Vagina (tissue), 2 donors: ENCODE measurements around the gene PODN. TPM values are rescaled to one million over a fixed set of nuclear protein-coding genes. Genes with fewer than 3 reads are reported as not detected.
A peak's percentile ranks its signal among the peaks of the same experiment; 100 is the strongest.

Experiments
- DNase-seq, 2 donors: peaks; one replicate each; pipeline ENCODE4 v3.0.0-alpha.2; 2017; ENCODE audit errors: extremely low spot score in 2 of 2
- H3K27ac ChIP-seq: fragments of 200-600 bp; sonication (generic); one replicate; pipeline ENCODE4 v1.5.1; 2019
- H3K27me3 ChIP-seq: fragments of 200-600 bp; sonication (generic); one replicate; pipeline ENCODE4 v1.5.1; 2019
- H3K36me3 ChIP-seq, 2 donors: fragments of 200-600 bp; sonication (generic); one replicate each; pipeline ENCODE4 v1.5.1; 2017 to 2019
- H3K4me1 ChIP-seq: fragments of 200-600 bp; sonication (generic); one replicate; pipeline ENCODE4 v1.5.1; 2019
- H3K4me3 ChIP-seq, 2 donors: fragments of 200-600 bp; sonication (generic); 1 replicate in 1 of 2; 2 replicates in 1 of 2; pipeline ENCODE4 v1.5.1; 2016 to 2019
- H3K9me3 ChIP-seq: fragments of 200-600 bp; sonication (generic); one replicate; pipeline ENCODE4 v1.5.1; 2019
- CTCF ChIP-seq, 3 experiments: fragments of 450-650 bp in 2 of 3; fragments of 200-600 bp in 1 of 3; sonication (generic) in 1 of 3; IDR thresholded peaks; one replicate each; pipeline ENCODE4 v1.5.1; 2017 to 2019; ENCODE audit warnings: antibody characterized with exemption in 3 of 3, mild to moderate bottlenecking in 2 of 3, moderate library complexity in 2 of 3
- POLR2A ChIP-seq, 2 donors: fragments of 450-650 bp; IDR thresholded peaks; one replicate each; pipeline ENCODE4 v1.6.1; 2017; ENCODE audit warnings: antibody characterized with exemption in 2 of 2, mild to moderate bottlenecking in 2 of 2, moderate library complexity in 2 of 2
- POLR2AphosphoS5 ChIP-seq, 2 donors: sonication (generic); formaldehyde crosslinking; IDR thresholded peaks; one replicate each; pipeline ENCODE4 v1.9.0; 2017; ENCODE audit warnings: antibody characterized with exemption in 2 of 2, mild to moderate bottlenecking in 2 of 2, low read depth in 1 of 2; ENCODE audit not compliant: insufficient read depth in 1 of 2
- intact Hi-C: fragments of 100-400 bp; cut with DNase I; formaldehyde crosslinking; loops from one replicate; pipeline ENCODE4 v1.15.1; 2023
- total RNA-seq: library from RNA; depleted of rRNA; stranded (reverse); fragments of >200 nt; gene quantifications from one replicate; pipeline ENCODE4 v1.2.3, GENCODE V29; 2016

PODN gene
- total RNA-seq, 1 donor from 2014 or later, result 207 TPM

DNA sequence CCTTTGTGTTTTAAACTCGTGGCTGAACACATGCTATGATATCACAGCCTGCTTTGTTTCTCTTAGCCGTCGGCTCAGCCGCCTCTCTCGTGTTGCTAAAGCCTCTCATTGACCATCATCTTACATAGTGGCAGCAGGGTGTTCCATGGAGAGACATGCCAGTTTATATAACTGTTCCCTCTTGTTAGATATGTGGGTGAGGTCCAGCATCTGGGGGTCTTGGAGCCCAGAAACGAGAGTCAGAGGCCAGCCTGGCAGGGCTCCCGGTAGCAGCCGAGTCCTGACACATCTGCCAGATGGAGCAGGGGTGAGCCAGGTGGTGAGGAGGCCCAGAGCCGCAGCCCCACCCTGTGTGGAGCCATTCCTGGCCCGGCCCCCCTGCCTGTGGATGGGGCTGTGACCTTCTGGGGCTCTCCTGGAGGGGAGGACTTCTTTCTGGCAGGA is 11.9 kb downstream of the PODN start:
- Histone ChIP-seq H3K27me3 (no peaks in the 10 kb centered on the region), H3K9me3 (no peaks in the 10 kb centered on the region), H3K36me3 (no peaks in the 10 kb centered on the region), H3K4me1 (no peaks in the 10 kb centered on the region), H3K4me3 (no peak overlapping the region), H3K27ac (peak overlapping the region; percentile 53)
- TF ChIP-seq POLR2A (IDR thresholded peaks at IDR 0.05) (no peak), POLR2AphosphoS5 (IDR thresholded peaks at IDR 0.05; ENCODE audit: insufficient read depth in 1 of 2, low read depth in 1 of 2) (no peak), CTCF (IDR thresholded peaks at IDR 0.05) (no peak)
- intact Hi-C loops, result no loop called here
- DNase-seq, result no peak

DNA sequence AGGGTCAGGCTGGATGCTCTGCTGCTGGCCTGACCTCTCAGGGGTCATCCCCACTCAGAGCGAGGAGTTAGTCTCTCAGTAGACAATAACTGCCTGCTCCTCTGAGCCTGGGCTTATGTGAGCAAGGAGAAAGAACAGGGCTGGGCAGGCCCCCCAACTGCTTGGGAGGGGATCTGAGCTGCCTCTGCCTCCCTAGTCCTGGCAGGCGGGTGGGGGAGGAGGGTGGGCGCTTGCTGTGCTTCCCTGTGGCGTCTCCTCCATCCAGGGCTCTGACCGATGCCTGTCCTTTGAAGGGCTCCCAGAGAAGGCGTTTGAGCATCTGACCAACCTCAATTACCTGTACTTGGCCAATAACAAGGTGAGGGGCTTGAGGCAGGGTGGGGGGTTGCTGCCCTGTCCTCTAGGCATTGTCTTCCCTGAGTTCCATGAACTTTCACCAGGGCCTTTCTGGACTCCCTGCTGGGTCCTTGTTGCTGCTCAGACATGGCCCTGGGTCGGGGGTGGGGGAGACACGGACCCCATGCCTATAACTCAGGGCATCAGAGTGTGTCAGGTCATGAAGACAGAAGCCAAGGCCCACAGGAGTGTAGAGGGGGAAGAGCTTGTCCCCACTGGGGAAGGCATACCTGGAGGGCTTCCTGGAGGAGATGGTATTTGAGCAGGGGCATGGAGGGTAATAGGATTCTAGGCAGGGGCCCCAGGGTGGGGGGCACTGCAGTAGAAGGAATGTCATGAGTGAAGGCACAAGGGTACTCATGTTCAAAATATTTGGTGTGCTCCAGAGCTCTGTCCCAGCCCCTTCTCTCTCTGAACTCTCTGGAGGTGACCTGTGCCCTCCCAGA is 12.5 kb downstream of the PODN start:
- DNase-seq, result no peak
- H3K27ac ChIP-seq, result peak overlapping the region; percentile 53
- TF ChIP-seq POLR2A (IDR thresholded peaks at IDR 0.05), result no peak
- TF ChIP-seq CTCF (IDR thresholded peaks at IDR 0.05), result no peak
- TF ChIP-seq POLR2AphosphoS5 (IDR thresholded peaks at IDR 0.05; ENCODE audit: insufficient read depth in 1 of 2, low read depth in 1 of 2), result no peak
- intact Hi-C loops, result no loop called here
- H3K9me3 ChIP-seq, result no peaks in the 10 kb centered on the region
- no peaks in the 10 kb centered on the region for H3K4me1 ChIP-seq
- H3K4me3 ChIP-seq, result no peak overlapping the region
- no peaks in the 10 kb centered on the region for H3K36me3 ChIP-seq
- H3K27me3 ChIP-seq, result no peaks in the 10 kb centered on the region

GRCh38 chr1:53075206-53075605 is 13.2 kb downstream of the PODN start:
- H3K4me1 ChIP-seq, result no peaks in the 10 kb centered on the region
- H3K9me3 ChIP-seq, result no peaks in the 10 kb centered on the region
- DNase-seq, result no peak
- no peak for TF ChIP-seq CTCF (IDR thresholded peaks at IDR 0.05)
- TF ChIP-seq POLR2AphosphoS5 (IDR thresholded peaks at IDR 0.05; ENCODE audit: insufficient read depth in 1 of 2, low read depth in 1 of 2), result no peak
- no peak for TF ChIP-seq POLR2A (IDR thresholded peaks at IDR 0.05)
- no peaks in the 10 kb centered on the region for H3K27me3 ChIP-seq
- no peak overlapping the region for H3K27ac ChIP-seq
- no peaks in the 10 kb centered on the region for H3K36me3 ChIP-seq
- intact Hi-C loops, result no loop called here
- H3K4me3 ChIP-seq, result no peak overlapping the region

- Histone ChIP-seq H3K9me3 (no peaks in the 10 kb centered on the region), H3K4me3 (no peak overlapping the region), H3K4me1 (no peaks in the 10 kb centered on the region), H3K27me3 (no peaks in the 10 kb centered on the region), H3K27ac (no peak overlapping the region), H3K36me3 (no peaks in the 10 kb centered on the region)
- intact Hi-C loops, result no loop called here
- DNase-seq, result no peak
- no peak for TF ChIP-seq POLR2AphosphoS5 (IDR thresholded peaks at IDR 0.05; ENCODE audit: insufficient read depth in 1 of 2, low read depth in 1 of 2)
- no peak for TF ChIP-seq CTCF (IDR thresholded peaks at IDR 0.05)
- TF ChIP-seq POLR2A (IDR thresholded peaks at IDR 0.05), result no peak
These were observed 13.7 kb downstream of the PODN start for GRCh38 chr1:53075761-53076163.

GRCh38 chr1:53076165-53076564 is 14.2 kb downstream of the PODN start:
- Histone ChIP-seq H3K36me3 (peaks cover 0 to 2% of the 10 kb centered on the region in 2 donors), H3K9me3 (no peaks in the 10 kb centered on the region), H3K4me3 (no peak overlapping the region), H3K27ac (no peak overlapping the region), H3K27me3 (no peaks in the 10 kb centered on the region), H3K4me1 (no peaks in the 10 kb centered on the region)
- TF ChIP-seq CTCF (IDR thresholded peaks at IDR 0.05) (no peak), POLR2AphosphoS5 (IDR thresholded peaks at IDR 0.05; ENCODE audit: insufficient read depth in 1 of 2, low read depth in 1 of 2) (no peak), POLR2A (IDR thresholded peaks at IDR 0.05) (no peak)
- DNase-seq, result no peak
- intact Hi-C loops, result no loop called here
